M059J (cell line): ENCODE data around the gene OPA1. TPM values are rescaled to one million over a fixed set of nuclear protein-coding genes. Genes with fewer than 3 reads are reported as not detected.
"Not testable (repeated sequence)": the region's sequence is repeated elsewhere in the genome, so short reads cannot be mapped to it uniquely, and the experiment has no call there.

Source experiments
- DNase-seq: peaks from one replicate; pipeline ENCODE4 v3.0.0-alpha.2; 2012; ENCODE audit warnings: low read depth
- total RNA-seq: library from RNA; depleted of rRNA; stranded (reverse); fragments of >200 nt; shearing (Covaris generic); gene quantifications from 2 replicates; pipeline ENCODE4 v1.2.3, GENCODE V29; 2014

OPA1 gene
- total RNA-seq, 1 experiment from 2014 or later, result 54.8 TPM

GRCh38 chr3:193590088-193590856, 2.7 kb upstream of the OPA1 start:
- DNase-seq, result peak; percentile 83

GRCh38 chr3:193593668-193594030, 641 bp downstream of the OPA1 start:
- peak; percentile 55 for DNase-seq

GRCh38 chr3:193594946-193595689, 2.1 kb downstream of the OPA1 start:
- peak; percentile 75 for DNase-seq

GRCh38 chr3:193595939-193596487, 3.0 kb downstream of the OPA1 start:
- no peak for DNase-seq

GRCh38 chr3:193598202-193598601, 5.2 kb downstream of the OPA1 start:
- no peak for DNase-seq

- DNase-seq, result no peak
Measured at GRCh38 chr3:193599393-193599792, 6.4 kb downstream of the OPA1 start.

- DNase-seq, result peak; percentile 70
Measured at GRCh38 chr3:193605876-193606275, 12.9 kb downstream of the OPA1 start.

GRCh38 chr3:193606892-193607291, 13.9 kb downstream of the OPA1 start:
- DNase-seq, result not testable (repeated sequence)

- not testable (repeated sequence) for DNase-seq
Measured at GRCh38 chr3:193610516-193610915, 17.5 kb downstream of the OPA1 start.

GRCh38 chr3:193614430-193614829, 21.4 kb downstream of the OPA1 start:
- no peak for DNase-seq

- no peak for DNase-seq
Measured at GRCh38 chr3:193617628-193618027, 24.6 kb downstream of the OPA1 start.

GRCh38 chr3:193620057-193620456, 27.0 kb downstream of the OPA1 start:
- no peak for DNase-seq

GRCh38 chr3:193620650-193621049, 27.6 kb downstream of the OPA1 start:
- DNase-seq, result peak; percentile 30

GRCh38 chr3:193621127-193621526, 28.1 kb downstream of the OPA1 start:
- DNase-seq, result no peak

GRCh38 chr3:193630005-193630404, 37.0 kb downstream of the OPA1 start:
- no peak for DNase-seq

- DNase-seq, result no peak
Measured at GRCh38 chr3:193637831-193638230, 44.8 kb downstream of the OPA1 start.

GRCh38 chr3:193638833-193639232, 45.8 kb downstream of the OPA1 start:
- no peak for DNase-seq

- no peak for DNase-seq
Measured at GRCh38 chr3:193640165-193640715, 47.2 kb downstream of the OPA1 start.

- DNase-seq, result no peak
Measured at GRCh38 chr3:193640728-193641439, 47.9 kb downstream of the OPA1 start.

GRCh38 chr3:193641440-193641775, 48.4 kb downstream of the OPA1 start:
- DNase-seq, result no peak

GRCh38 chr3:193645806-193646205, 52.8 kb downstream of the OPA1 start:
- DNase-seq, result no peak

GRCh38 chr3:193648542-193649076, 55.6 kb downstream of the OPA1 start:
- DNase-seq, result no peak
